Endothelial cell (in vitro differentiated cells): Measurements from ENCODE around the gene ACVR1B. TPM values are rescaled to one million over a fixed set of nuclear protein-coding genes. Genes with fewer than 3 reads are reported as not detected.

ENCODE experiments used
- DNase-seq: peaks from one replicate; pipeline ENCODE4 v3.0.0; 2021; ENCODE audit warnings: low spot score
- H3K27ac Mint-ChIP-seq: one replicate; pipeline ENCODE4 v1.8.0; 2021; ENCODE audit warnings: mixed read lengths, inconsistent platforms; ENCODE audit not compliant: unreplicated experiment
- H3K27me3 Mint-ChIP-seq: one replicate; pipeline ENCODE4 v1.8.0; 2021; ENCODE audit warnings: mild to moderate bottlenecking, moderate library complexity, mixed read lengths, inconsistent platforms; ENCODE audit not compliant: unreplicated experiment
- H3K36me3 Mint-ChIP-seq: one replicate; pipeline ENCODE4 v1.8.0; 2021; ENCODE audit warnings: mild to moderate bottlenecking, low read depth, mixed read lengths, inconsistent platforms; ENCODE audit not compliant: unreplicated experiment
- H3K4me1 Mint-ChIP-seq: one replicate; pipeline ENCODE4 v1.8.0; 2021; ENCODE audit warnings: mild to moderate bottlenecking, mixed read lengths, inconsistent platforms; ENCODE audit not compliant: unreplicated experiment
- H3K4me3 Mint-ChIP-seq: one replicate; pipeline ENCODE4 v1.8.0; 2021; ENCODE audit warnings: mild to moderate bottlenecking, mixed read lengths, inconsistent platforms; ENCODE audit not compliant: unreplicated experiment
- H3K9me3 Mint-ChIP-seq: one replicate; pipeline ENCODE4 v1.8.0; 2021; ENCODE audit warnings: mixed read lengths, inconsistent platforms; ENCODE audit not compliant: unreplicated experiment
- CTCF ChIP-seq: fragments of 200-600 bp; sonication (generic); IDR thresholded peaks from one replicate; pipeline ENCODE4 v1.5.0; 2021; ENCODE audit warnings: antibody characterized with exemption; ENCODE audit not compliant: unreplicated experiment
- total RNA-seq: library from RNA; stranded (reverse); fragmentation: NEBNext Ultra II Directional; extraction: Animal tissue kit (Norgen Biotek cat#: 25700); gene quantifications from one replicate; pipeline ENCODE4 v1.2.1, GENCODE V29; 2021; ENCODE audit not compliant: unreplicated experiment

The ACVR1B gene
- total RNA-seq, 1 donor from 2014 or later = 30.5 TPM

DNA sequence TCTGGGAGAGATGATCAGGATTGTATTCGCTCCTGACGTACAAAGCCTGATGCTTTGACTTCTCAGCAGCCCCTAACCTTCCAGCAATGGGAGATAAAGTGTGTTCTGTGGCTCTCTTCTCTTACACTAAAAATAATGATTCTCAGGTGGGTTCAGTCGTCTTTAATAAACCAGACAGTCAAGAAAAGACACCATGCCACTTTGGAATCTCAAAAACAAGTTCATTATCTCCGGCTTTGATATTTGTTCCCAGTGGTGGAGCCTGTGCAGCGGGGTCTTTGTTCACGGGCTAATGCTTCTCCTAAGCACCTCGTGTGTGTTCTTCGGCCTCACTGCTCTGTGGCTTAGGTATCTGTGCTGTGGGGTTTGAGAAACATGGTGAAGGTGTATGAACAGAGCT is 1.6 kb downstream of the ACVR1B start:
- no peaks in the 10 kb centered on the region for H3K9me3 Mint-ChIP-seq
- H3K4me3 Mint-ChIP-seq = peak overlapping the region; percentile 96
- peaks cover 21% of the 10 kb centered on the region for H3K36me3 Mint-ChIP-seq
- peak overlapping the region; percentile 30 for H3K27ac Mint-ChIP-seq
- peaks cover 6% of the 10 kb centered on the region for H3K27me3 Mint-ChIP-seq
- no peak for TF ChIP-seq CTCF
- no peak for DNase-seq
- H3K4me1 Mint-ChIP-seq = peaks cover 28% of the 10 kb centered on the region

- DNase-seq = no peak
- TF ChIP-seq CTCF = no peak
- peaks cover 28% of the 10 kb centered on the region for H3K4me1 Mint-ChIP-seq
- no peak overlapping the region for H3K27ac Mint-ChIP-seq
- H3K4me3 Mint-ChIP-seq = peak overlapping the region; percentile 96
- H3K36me3 Mint-ChIP-seq = peaks cover 22% of the 10 kb centered on the region
- H3K9me3 Mint-ChIP-seq = no peaks in the 10 kb centered on the region
- peaks cover 6% of the 10 kb centered on the region for H3K27me3 Mint-ChIP-seq
Observed at GRCh38 chr12:51953864-51954263, 2.4 kb downstream of the ACVR1B start.

DNA sequence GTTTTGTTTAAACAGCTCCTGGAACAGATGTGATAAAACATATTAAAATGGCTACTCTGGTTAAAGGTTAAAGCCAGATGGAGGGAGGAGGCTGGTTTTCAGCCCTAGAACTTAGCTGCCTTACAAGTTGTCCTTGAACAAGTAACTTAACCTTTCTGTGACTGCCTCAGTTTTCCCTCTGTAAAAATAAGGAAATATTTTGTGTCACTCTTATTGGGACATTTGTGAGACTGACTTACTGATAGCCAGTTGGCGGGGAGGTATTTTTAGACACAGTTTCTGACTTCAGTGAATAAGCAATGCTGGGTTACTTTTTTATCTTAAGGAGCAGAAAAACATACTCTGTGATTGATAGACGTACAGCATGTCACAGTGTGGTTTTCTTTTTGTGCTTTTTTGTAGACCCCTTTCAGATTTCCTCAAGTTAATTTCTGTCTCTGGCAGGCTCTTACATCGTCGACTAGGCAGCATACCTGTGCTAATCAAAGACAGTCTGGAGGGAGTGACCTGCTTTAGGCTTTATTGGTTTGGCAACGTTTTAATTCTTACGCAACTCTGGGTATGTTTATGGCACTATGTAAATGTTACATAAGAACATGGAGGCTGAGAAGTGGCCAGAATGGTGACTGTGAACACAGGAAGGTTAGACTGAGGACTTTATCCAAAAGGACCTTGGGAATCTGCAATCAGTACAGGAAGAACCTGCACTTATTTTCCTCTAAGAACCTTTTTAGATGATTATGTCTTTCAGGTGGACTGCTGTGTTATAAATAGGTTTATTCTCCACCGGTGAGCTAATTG is 3.3 kb downstream of the ACVR1B start:
- H3K4me3 Mint-ChIP-seq = peak overlapping the region; percentile 16
- peaks cover 19% of the 10 kb centered on the region for H3K36me3 Mint-ChIP-seq
- H3K27ac Mint-ChIP-seq = no peak overlapping the region
- DNase-seq = no peak
- H3K4me1 Mint-ChIP-seq = peaks cover 31% of the 10 kb centered on the region
- TF ChIP-seq CTCF = no peak
- H3K9me3 Mint-ChIP-seq = no peaks in the 10 kb centered on the region
- H3K27me3 Mint-ChIP-seq = peaks cover 6% of the 10 kb centered on the region

- peaks cover 34% of the 10 kb centered on the region for H3K4me1 Mint-ChIP-seq
- no peak for TF ChIP-seq CTCF
- peaks cover 16% of the 10 kb centered on the region for H3K36me3 Mint-ChIP-seq
- no peak for DNase-seq
- H3K27me3 Mint-ChIP-seq = peaks cover 6% of the 10 kb centered on the region
- H3K4me3 Mint-ChIP-seq = no peak overlapping the region
- H3K27ac Mint-ChIP-seq = no peak overlapping the region
- H3K9me3 Mint-ChIP-seq = no peaks in the 10 kb centered on the region
Observed at GRCh38 chr12:51955702-51956101, 4.2 kb downstream of the ACVR1B start.

DNA sequence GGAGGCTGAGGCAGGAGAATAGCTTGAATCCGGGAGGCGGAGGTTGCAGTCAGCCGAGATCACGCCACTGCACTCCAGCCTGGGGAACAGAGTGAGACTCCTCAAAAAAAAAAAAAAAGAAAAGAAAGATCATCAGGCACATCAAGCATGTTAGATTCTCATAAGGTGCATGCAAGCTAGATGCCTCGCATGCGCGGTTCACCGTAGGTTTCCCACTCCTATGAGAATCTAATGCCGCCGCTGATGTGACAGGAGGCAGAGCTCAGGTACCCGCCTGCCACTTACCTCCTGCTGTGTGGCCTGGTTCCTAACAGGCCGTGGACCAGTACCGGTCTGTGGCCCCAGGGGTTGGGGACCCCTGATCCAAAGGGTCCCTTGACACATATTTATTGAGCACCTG is 7.0 kb downstream of the ACVR1B start:
- no peak overlapping the region for H3K27ac Mint-ChIP-seq
- peaks cover 6% of the 10 kb centered on the region for H3K36me3 Mint-ChIP-seq
- peaks cover 40% of the 10 kb centered on the region for H3K4me1 Mint-ChIP-seq
- TF ChIP-seq CTCF = no peak
- H3K9me3 Mint-ChIP-seq = no peaks in the 10 kb centered on the region
- no peak for DNase-seq
- no peak overlapping the region for H3K4me3 Mint-ChIP-seq
- peaks cover 2% of the 10 kb centered on the region for H3K27me3 Mint-ChIP-seq
